A549 (cell line): ENCODE results near the gene PCDH15.

Experiments used
- E2F6 ChIP-seq: IDR thresholded peaks from 2 replicates; pipeline ENCODE4 v1.6.1; 2012; ENCODE audit warnings: low read depth, borderline replicate concordance
- ESRRA ChIP-seq: fragments of 150-350 bp; IDR thresholded peaks from 2 replicates; pipeline ENCODE4 v1.6.1; 2014; ENCODE audit warnings: mild to moderate bottlenecking, low read length, borderline replicate concordance
- HOXA7 ChIP-seq: fragments of 250-450 bp; sonication (Bioruptor Pico); IDR thresholded peaks from 2 replicates; pipeline ENCODE4 v1.5.0; 2020; ENCODE audit warnings: mild to moderate bottlenecking, moderate library complexity
- MAX ChIP-seq: IDR thresholded peaks from 2 replicates; pipeline ENCODE4 v1.6.1; 2012
- POLR2A ChIP-seq: IDR thresholded peaks from 2 replicates; pipeline ENCODE4 v1.6.1; 2012; ENCODE audit warnings: mild to moderate bottlenecking, low read length
- USF2 ChIP-seq: fragments of 450-650 bp; IDR thresholded peaks from 2 replicates; pipeline ENCODE4 v1.6.1; 2014; ENCODE audit warnings: antibody characterized with exemption
- ZFP36 ChIP-seq: fragments of 450-650 bp; IDR thresholded peaks from 2 replicates; pipeline ENCODE4 v1.6.1; 2014; ENCODE audit warnings: borderline replicate concordance; ENCODE audit not compliant: partially characterized antibody
- TF ChIP-seq, protein P1 (sequence below): fragments of >200 bp; sonication (Bioruptor Twin); formaldehyde crosslinking; IDR thresholded peaks from 3 replicates; pipeline ENCODE4 v1.5.1; 2016
- TF ChIP-seq, protein P2 (sequence below): fragments of >200 bp; sonication (Bioruptor Twin); formaldehyde crosslinking; IDR thresholded peaks from 3 replicates; pipeline ENCODE4 v1.6.1; 2016

- TF ChIP-seq, protein P1, sequence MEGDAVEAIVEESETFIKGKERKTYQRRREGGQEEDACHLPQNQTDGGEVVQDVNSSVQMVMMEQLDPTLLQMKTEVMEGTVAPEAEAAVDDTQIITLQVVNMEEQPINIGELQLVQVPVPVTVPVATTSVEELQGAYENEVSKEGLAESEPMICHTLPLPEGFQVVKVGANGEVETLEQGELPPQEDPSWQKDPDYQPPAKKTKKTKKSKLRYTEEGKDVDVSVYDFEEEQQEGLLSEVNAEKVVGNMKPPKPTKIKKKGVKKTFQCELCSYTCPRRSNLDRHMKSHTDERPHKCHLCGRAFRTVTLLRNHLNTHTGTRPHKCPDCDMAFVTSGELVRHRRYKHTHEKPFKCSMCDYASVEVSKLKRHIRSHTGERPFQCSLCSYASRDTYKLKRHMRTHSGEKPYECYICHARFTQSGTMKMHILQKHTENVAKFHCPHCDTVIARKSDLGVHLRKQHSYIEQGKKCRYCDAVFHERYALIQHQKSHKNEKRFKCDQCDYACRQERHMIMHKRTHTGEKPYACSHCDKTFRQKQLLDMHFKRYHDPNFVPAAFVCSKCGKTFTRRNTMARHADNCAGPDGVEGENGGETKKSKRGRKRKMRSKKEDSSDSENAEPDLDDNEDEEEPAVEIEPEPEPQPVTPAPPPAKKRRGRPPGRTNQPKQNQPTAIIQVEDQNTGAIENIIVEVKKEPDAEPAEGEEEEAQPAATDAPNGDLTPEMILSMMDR = no peak
- TF ChIP-seq POLR2A (no peak), MAX (no peak), ESRRA (no peak), ZFP36 (no peak), E2F6 (no peak), USF2 (no peak), HOXA7 (no peak)
- TF ChIP-seq, protein P2, sequence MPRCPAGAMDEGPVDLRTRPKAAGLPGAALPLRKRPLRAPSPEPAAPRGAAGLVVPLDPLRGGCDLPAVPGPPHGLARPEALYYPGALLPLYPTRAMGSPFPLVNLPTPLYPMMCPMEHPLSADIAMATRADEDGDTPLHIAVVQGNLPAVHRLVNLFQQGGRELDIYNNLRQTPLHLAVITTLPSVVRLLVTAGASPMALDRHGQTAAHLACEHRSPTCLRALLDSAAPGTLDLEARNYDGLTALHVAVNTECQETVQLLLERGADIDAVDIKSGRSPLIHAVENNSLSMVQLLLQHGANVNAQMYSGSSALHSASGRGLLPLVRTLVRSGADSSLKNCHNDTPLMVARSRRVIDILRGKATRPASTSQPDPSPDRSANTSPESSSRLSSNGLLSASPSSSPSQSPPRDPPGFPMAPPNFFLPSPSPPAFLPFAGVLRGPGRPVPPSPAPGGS = no peak
These were observed 820.8 kb downstream of the PCDH15 start for GRCh38 chr10:53980210-53980609.
